NK-92 (cell line): ENCODE results near the gene ZNF710.

Experiments used
- DNase-seq: peaks from one replicate; lab custom pipeline; 2025; ENCODE audit not compliant: unreplicated experiment; lab: John Stamatoyannopoulos, UW

Gene ZNF710

GRCh38 chr15:90078965-90079364 lies 77.8 kb downstream of the ZNF710 start:
- no peak for DNase-seq

GRCh38 chr15:90079619-90080457 lies 78.7 kb downstream of the ZNF710 start:
- DNase-seq: no peak

GRCh38 chr15:90080458-90080755 lies 79.3 kb downstream of the ZNF710 start:
- DNase-seq: no peak

GRCh38 chr15:90080818-90081393 lies 79.8 kb downstream of the ZNF710 start:
- DNase-seq: no peak

- no peak for DNase-seq
These were observed 81.1 kb downstream of the ZNF710 start for GRCh38 chr15:90082140-90082715.

- no peak for DNase-seq
These were observed 82.3 kb downstream of the ZNF710 start for GRCh38 chr15:90083419-90083818.

- DNase-seq: no peak
These were observed 83.0 kb downstream of the ZNF710 start for GRCh38 chr15:90083954-90084607.

GRCh38 chr15:90084876-90085423 lies 83.8 kb downstream of the ZNF710 start:
- DNase-seq: no peak

- DNase-seq: no peak
These were observed 84.4 kb downstream of the ZNF710 start for GRCh38 chr15:90085565-90085964.

- no peak for DNase-seq
These were observed 85.7 kb downstream of the ZNF710 start for GRCh38 chr15:90086868-90087268.

GRCh38 chr15:90087454-90088154 lies 86.5 kb downstream of the ZNF710 start:
- DNase-seq: no peak

GRCh38 chr15:90090226-90090848 lies 89.2 kb downstream of the ZNF710 start:
- no peak for DNase-seq

GRCh38 chr15:90091156-90091931 lies 90.2 kb downstream of the ZNF710 start:
- no peak for DNase-seq

GRCh38 chr15:90095521-90095959 lies 94.4 kb downstream of the ZNF710 start:
- no peak for DNase-seq

- no peak for DNase-seq
These were observed 96.4 kb downstream of the ZNF710 start for GRCh38 chr15:90097475-90097874.

GRCh38 chr15:90099072-90099867 lies 98.1 kb downstream of the ZNF710 start:
- no peak for DNase-seq

- DNase-seq: no peak
These were observed 99.0 kb downstream of the ZNF710 start for GRCh38 chr15:90099868-90100831.
